ENCODE data around the gene CATSPER3. TPM values are rescaled to one million over a fixed set of nuclear protein-coding genes. Genes with fewer than 3 reads are reported as not detected.

CATSPER3 gene
- total RNA-seq, 2 experiments from 2014 or later = 0.32 TPM; not detected in 1

GRCh38 chr5:135029477-135030122, 61.9 kb downstream of the CATSPER3 start:
- H3K36me3 Mint-ChIP-seq (ENCODE audit: low read depth) = no peaks in the 10 kb centered on the region
- intact Hi-C loops (cut with micrococcal nuclease) = loop anchor here (5.0 kb wide), 2 partner anchors 67 to 107 kb away; no protein-coding TSS in a partner anchor
- H3K9me3 Mint-ChIP-seq = no peaks in the 10 kb centered on the region
- no peak overlapping the region for H3K4me3 Mint-ChIP-seq
- DNase-seq = no peak
- CTCF ChIA-PET = no interaction called here
- H3K4me1 Mint-ChIP-seq (ENCODE audit: low read depth) = peaks cover 32% of the 10 kb centered on the region
- peaks cover 63% of the 10 kb centered on the region for H3K27me3 Mint-ChIP-seq (ENCODE audit: low read depth)
- H3K27ac Mint-ChIP-seq = no peak overlapping the region

GRCh38 chr5:135030123-135030955, 62.6 kb downstream of the CATSPER3 start:
- intact Hi-C loops (cut with micrococcal nuclease) = loop anchor here (5.0 kb wide), 2 partner anchors 68 to 108 kb away; no protein-coding TSS in a partner anchor
- peaks cover 36% of the 10 kb centered on the region for H3K4me1 Mint-ChIP-seq (ENCODE audit: low read depth)

GRCh38 chr5:135030956-135031812, 63.5 kb downstream of the CATSPER3 start:
- CTCF ChIA-PET = interaction anchor here (0.5 to 1.2 kb wide), 2 partner anchors 154 to 302 kb away, joined by 3 to 4 read pairs; no protein-coding TSS in a partner anchor
- no peaks in the 10 kb centered on the region for H3K9me3 Mint-ChIP-seq
- H3K27me3 Mint-ChIP-seq (ENCODE audit: low read depth) = peaks cover 70% of the 10 kb centered on the region
- H3K36me3 Mint-ChIP-seq (ENCODE audit: low read depth) = no peaks in the 10 kb centered on the region
- H3K4me1 Mint-ChIP-seq (ENCODE audit: low read depth) = peaks cover 36% of the 10 kb centered on the region
- H3K4me3 Mint-ChIP-seq = peak overlapping the region; percentile 51
- no peak overlapping the region for H3K27ac Mint-ChIP-seq
- DNase-seq = peak; percentile 31
- intact Hi-C loops (cut with micrococcal nuclease) = loop anchor here (5.0 kb wide), 2 partner anchors 69 to 109 kb away; no protein-coding TSS in a partner anchor

More at GRCh38 chr5:135030123-135030955, 62.6 kb downstream of the CATSPER3 start:
- H3K9me3 Mint-ChIP-seq = no peaks in the 10 kb centered on the region
- CTCF ChIA-PET = interaction anchor here (0.5 kb wide), 1 partner anchor 303 kb away, joined by 4 read pairs; no protein-coding TSS in a partner anchor
- H3K27ac Mint-ChIP-seq = no peak overlapping the region
- H3K4me3 Mint-ChIP-seq = peak overlapping the region; percentile 51
- peaks cover 70% of the 10 kb centered on the region for H3K27me3 Mint-ChIP-seq (ENCODE audit: low read depth)
- no peaks in the 10 kb centered on the region for H3K36me3 Mint-ChIP-seq (ENCODE audit: low read depth)
- no peak for DNase-seq

GRCh38 chr5:135031813-135032694, 64.3 kb downstream of the CATSPER3 start:
- Mint-ChIP-seq H3K27ac (no peak overlapping the region), H3K36me3 (ENCODE audit: low read depth) (no peaks in the 10 kb centered on the region), H3K4me3 (peak overlapping the region; percentile 66), H3K9me3 (no peaks in the 10 kb centered on the region), H3K4me1 (ENCODE audit: low read depth) (peaks cover 36% of the 10 kb centered on the region), H3K27me3 (ENCODE audit: low read depth) (peaks cover 72% of the 10 kb centered on the region)
- no peak for DNase-seq
- intact Hi-C loops (cut with micrococcal nuclease) = loop anchor here (5.0 kb wide), 2 partner anchors 70 to 110 kb away; no protein-coding TSS in a partner anchor
- CTCF ChIA-PET = interaction anchor here (1.2 kb wide), 1 partner anchor 153 kb away, joined by 3 read pairs; no protein-coding TSS in a partner anchor

- H3K4me1 Mint-ChIP-seq (ENCODE audit: low read depth) = peaks cover 36% of the 10 kb centered on the region
- H3K4me3 Mint-ChIP-seq = peak overlapping the region; percentile 66
- H3K36me3 Mint-ChIP-seq (ENCODE audit: low read depth) = no peaks in the 10 kb centered on the region
- peaks cover 71% of the 10 kb centered on the region for H3K27me3 Mint-ChIP-seq (ENCODE audit: low read depth)
- intact Hi-C loops (cut with micrococcal nuclease) = loop anchor here (5.0 kb wide), 2 partner anchors 70 to 110 kb away; no protein-coding TSS in a partner anchor
- no peak overlapping the region for H3K27ac Mint-ChIP-seq
- H3K9me3 Mint-ChIP-seq = no peaks in the 10 kb centered on the region
- CTCF ChIA-PET = interaction anchor here (0.6 to 1.2 kb wide), 2 partner anchors 152 to 535 kb away, joined by 3 to 4 read pairs; no protein-coding TSS in a partner anchor
- DNase-seq = no peak
These were observed 64.9 kb downstream of the CATSPER3 start for GRCh38 chr5:135032695-135032998.

GRCh38 chr5:135032999-135033861, 65.5 kb downstream of the CATSPER3 start:
- Mint-ChIP-seq H3K9me3 (no peaks in the 10 kb centered on the region), H3K27ac (no peak overlapping the region), H3K27me3 (ENCODE audit: low read depth) (peaks cover 77% of the 10 kb centered on the region), H3K36me3 (ENCODE audit: low read depth) (no peaks in the 10 kb centered on the region), H3K4me1 (ENCODE audit: low read depth) (peaks cover 36% of the 10 kb centered on the region), H3K4me3 (peak overlapping the region; percentile 78)
- intact Hi-C loops (cut with micrococcal nuclease) = loop anchor here (5.0 kb wide), 2 partner anchors 71 to 111 kb away; no protein-coding TSS in a partner anchor
- CTCF ChIA-PET = interaction anchor here (0.6 kb wide), 1 partner anchor 534 kb away, joined by 4 read pairs; no protein-coding TSS in a partner anchor
- DNase-seq = peak; percentile 33

- CTCF ChIA-PET = no interaction called here
- no peak for DNase-seq
- no peak within 1 kb of the TSS for H3K27ac Mint-ChIP-seq
- peaks cover 37% of the 10 kb centered on the region for H3K4me1 Mint-ChIP-seq (ENCODE audit: low read depth)
- H3K27me3 Mint-ChIP-seq (ENCODE audit: low read depth) = peaks cover 80% of the 10 kb centered on the region
- no peaks in the 10 kb centered on the region for H3K36me3 Mint-ChIP-seq (ENCODE audit: low read depth)
- H3K9me3 Mint-ChIP-seq = no peaks in the 10 kb centered on the region
- H3K4me3 Mint-ChIP-seq = peak within 1 kb of the TSS; percentile 78
- intact Hi-C loops (cut with micrococcal nuclease) = loop anchor here (5.0 kb wide), 2 partner anchors 72 to 112 kb away; no protein-coding TSS in a partner anchor
These were observed 66.2 kb downstream of the CATSPER3 start, which contains the start of gene PITX1 for GRCh38 chr5:135033901-135034235. Gene PITX1, minus strand, starts transcription at chr5:135034228. Its CDS starts 347 bp downstream, at chr5:135033881.

- peaks cover 35% of the 10 kb centered on the region for H3K4me1 Mint-ChIP-seq (ENCODE audit: low read depth)
- CTCF ChIA-PET = no interaction called here
- peak; percentile 66 for DNase-seq
- no peaks in the 10 kb centered on the region for H3K9me3 Mint-ChIP-seq
- intact Hi-C loops (cut with micrococcal nuclease) = loop anchor here (5.0 kb wide), 2 partner anchors 72 to 112 kb away; no protein-coding TSS in a partner anchor
- H3K27ac Mint-ChIP-seq = no peak overlapping the region
- peak overlapping the region; percentile 77 for H3K4me3 Mint-ChIP-seq
- H3K27me3 Mint-ChIP-seq (ENCODE audit: low read depth) = peaks cover 76% of the 10 kb centered on the region
- no peaks in the 10 kb centered on the region for H3K36me3 Mint-ChIP-seq (ENCODE audit: low read depth)
These were observed 66.7 kb downstream of the CATSPER3 start for GRCh38 chr5:135034236-135034962.

GRCh38 chr5:135034963-135035677, 67.4 kb downstream of the CATSPER3 start:
- peak overlapping the region; percentile 77 for H3K4me3 Mint-ChIP-seq
- intact Hi-C loops (cut with micrococcal nuclease) = loop anchor here (5.0 kb wide), 3 partner anchors 73 to 457 kb away; no protein-coding TSS in a partner anchor
- H3K9me3 Mint-ChIP-seq = no peaks in the 10 kb centered on the region
- no peak for DNase-seq
- H3K4me1 Mint-ChIP-seq (ENCODE audit: low read depth) = peaks cover 33% of the 10 kb centered on the region
- CTCF ChIA-PET = no interaction called here
- no peaks in the 10 kb centered on the region for H3K36me3 Mint-ChIP-seq (ENCODE audit: low read depth)
- no peak overlapping the region for H3K27ac Mint-ChIP-seq
- peaks cover 71% of the 10 kb centered on the region for H3K27me3 Mint-ChIP-seq (ENCODE audit: low read depth)
